Hepatocyte (in vitro differentiated cells): ENCODE data around the gene PKM. TPM values are rescaled to one million over a fixed set of nuclear protein-coding genes. Genes with fewer than 3 reads are reported as not detected.

Experiments used
- DNase-seq: peaks from one replicate; pipeline ENCODE4 v3.0.0-alpha.2; 2016; ENCODE audit warnings: low spot score
- H2AFZ ChIP-seq: fragments of 200-600 bp; sonication (generic); 2 replicates; pipeline ENCODE4 v1.6.0; 2016; ENCODE audit warnings: antibody characterized with exemption, mild to moderate bottlenecking
- H3K27ac ChIP-seq: fragments of 200-600 bp; sonication (generic); 2 replicates; pipeline ENCODE4 v1.5.1; 2016; ENCODE audit warnings: mild to moderate bottlenecking
- H3K27me3 ChIP-seq: fragments of 200-600 bp; sonication (generic); 2 replicates; pipeline ENCODE4 v1.6.1; 2016
- H3K36me3 ChIP-seq: fragments of 200-600 bp; sonication (generic); replicated peaks from 2 replicates; pipeline ENCODE4 v1.5.1; 2016; ENCODE audit warnings: low read depth; ENCODE audit not compliant: insufficient read depth
- H3K4me1 ChIP-seq: fragments of 200-600 bp; sonication (generic); 2 replicates; pipeline ENCODE4 v1.5.1; 2016; ENCODE audit warnings: mild to moderate bottlenecking, moderate library complexity; ENCODE audit not compliant: insufficient read depth
- H3K4me2 ChIP-seq: fragments of 200-600 bp; sonication (generic); 2 replicates; pipeline ENCODE4 v1.6.0; 2016
- H3K4me3 ChIP-seq: fragments of 200-600 bp; sonication (generic); 2 replicates; pipeline ENCODE4 v1.5.1; 2016; ENCODE audit warnings: mild to moderate bottlenecking
- H3K79me2 ChIP-seq: fragments of 200-600 bp; sonication (generic); 2 replicates; pipeline ENCODE4 v1.6.0; 2017; ENCODE audit warnings: mild to moderate bottlenecking
- H3K9me2 ChIP-seq: fragments of 200-600 bp; sonication (generic); replicated peaks from 2 replicates; pipeline ENCODE4 v1.6.0; 2017; ENCODE audit warnings: mild to moderate bottlenecking; ENCODE audit not compliant: insufficient read depth
- H3K9me3 ChIP-seq: fragments of 200-600 bp; sonication (generic); 2 replicates; pipeline ENCODE4 v1.5.1; 2016; ENCODE audit warnings: low read depth, mild to moderate bottlenecking
- H4K20me1 ChIP-seq: fragments of 200-600 bp; sonication (generic); 2 replicates; pipeline ENCODE4 v1.6.0; 2016; ENCODE audit warnings: mild to moderate bottlenecking; ENCODE audit not compliant: insufficient read depth, poor library complexity, severe bottlenecking
- CTCF ChIP-seq: fragments of 200-600 bp; sonication (generic); IDR thresholded peaks from 2 replicates; pipeline ENCODE4 v1.5.1; 2016; ENCODE audit warnings: antibody characterized with exemption, mild to moderate bottlenecking; ENCODE audit not compliant: poor library complexity
- EZH2 ChIP-seq: fragments of 200-600 bp; sonication (generic); IDR thresholded peaks from 2 replicates; pipeline ENCODE4 v1.6.1; 2016; ENCODE audit warnings: antibody characterized with exemption, mild to moderate bottlenecking, borderline replicate concordance
- EZH2phosphoT487 ChIP-seq: fragments of 200-600 bp; sonication (generic); IDR thresholded peaks from one replicate; pipeline ENCODE4 v1.6.1; 2018; ENCODE audit warnings: antibody characterized with exemption, mild to moderate bottlenecking, low read depth, moderate library complexity; ENCODE audit not compliant: unreplicated experiment, severe bottlenecking
- WGBS: methylation state at CpG from one replicate; pipeline ENCODE4 v1.1.6; 2016; ENCODE audit warnings: low lambda C conversion rate; ENCODE audit errors: missing lambda C conversion rate; 5-methylcytosine and 5-hydroxymethylcytosine counted together
- polyA plus RNA-seq: library from polyadenylated mRNA; unstranded; fragments of >200 nt; fragmentation: Nextera tagmentation; extraction: Ambion mirVana; gene quantifications from 2 replicates; pipeline ENCODE4 v1.2.1, GENCODE V29; 2016
- total RNA-seq: library from RNA; depleted of rRNA; stranded (reverse); fragments of >200 nt; gene quantifications from 2 replicates; pipeline ENCODE4 v1.2.3, GENCODE V29; 2014

The PKM gene
- total and polyA plus RNA-seq, 2 experiments from 2014 or later: 314 to 376 TPM

- H3K9me3 ChIP-seq: no peaks in the 10 kb centered on the region
- no peak for DNase-seq
- H3K4me3 ChIP-seq: no peak overlapping the region
- TF ChIP-seq EZH2 (no peak), CTCF (no peak), EZH2phosphoT487 (no peak)
- H3K79me2 ChIP-seq: no peaks in the 10 kb centered on the region
- no peaks in the 10 kb centered on the region for H3K4me1 ChIP-seq
- no peak overlapping the region for H3K27ac ChIP-seq
- no peaks in the 10 kb centered on the region for H4K20me1 ChIP-seq
- H3K36me3 ChIP-seq: no peaks in the 10 kb centered on the region
- no peaks in the 10 kb centered on the region for H3K9me2 ChIP-seq
- H2AFZ ChIP-seq: no peak overlapping the region
- 94% methylated on average over 10 of the region's 10 CpGs for WGBS
- no peaks in the 10 kb centered on the region for H3K27me3 ChIP-seq
- H3K4me2 ChIP-seq: no peak overlapping the region
Observed at GRCh38 chr15:72252663-72253299, 21.8 kb upstream of the PKM start.

GRCh38 chr15:72249142-72249810 lies 18.3 kb upstream of the PKM start:
- H3K79me2 ChIP-seq: no peaks in the 10 kb centered on the region
- WGBS: 96% methylated on average over 3 of the region's 3 CpGs

GRCh38 chr15:72248514-72248913 lies 17.5 kb upstream of the PKM start:
- WGBS: 100% methylated on average over 1 of the region's 1 CpG

More at GRCh38 chr15:72249142-72249810, 18.3 kb upstream of the PKM start:
- Histone ChIP-seq H3K4me1 (no peaks in the 10 kb centered on the region), H3K27ac (no peak overlapping the region), H3K36me3 (no peaks in the 10 kb centered on the region), H3K27me3 (no peaks in the 10 kb centered on the region), H3K4me2 (no peak overlapping the region), H3K9me3 (no peaks in the 10 kb centered on the region), H3K9me2 (no peaks in the 10 kb centered on the region), H3K4me3 (no peak overlapping the region), H2AFZ (no peak overlapping the region), H4K20me1 (no peaks in the 10 kb centered on the region)
- TF ChIP-seq EZH2phosphoT487 (no peak), EZH2 (no peak), CTCF (no peak)
- no peak for DNase-seq

More at GRCh38 chr15:72248514-72248913, 17.5 kb upstream of the PKM start:
- no peak for DNase-seq
- H3K4me3 ChIP-seq: no peak overlapping the region
- H3K36me3 ChIP-seq: no peaks in the 10 kb centered on the region
- no peaks in the 10 kb centered on the region for H3K9me3 ChIP-seq
- no peaks in the 10 kb centered on the region for H4K20me1 ChIP-seq
- no peaks in the 10 kb centered on the region for H3K79me2 ChIP-seq
- H3K27ac ChIP-seq: no peak overlapping the region
- no peak overlapping the region for H3K4me2 ChIP-seq
- TF ChIP-seq EZH2phosphoT487 (no peak), CTCF (no peak), EZH2 (no peak)
- H3K4me1 ChIP-seq: no peaks in the 10 kb centered on the region
- no peaks in the 10 kb centered on the region for H3K9me2 ChIP-seq
- no peak overlapping the region for H2AFZ ChIP-seq
- no peaks in the 10 kb centered on the region for H3K27me3 ChIP-seq
